Measurements from ENCODE around the gene PLOD3. TPM values are rescaled to one million over a fixed set of nuclear protein-coding genes. Genes with fewer than 3 reads are reported as not detected.

The PLOD3 gene
- total and polyA plus RNA-seq, 9 of the 15 experiments (the other 6 are each of a cell fraction or from before 2014, with no cell fraction given): 2.8 to 101 (median 30.9) TPM

DNA sequence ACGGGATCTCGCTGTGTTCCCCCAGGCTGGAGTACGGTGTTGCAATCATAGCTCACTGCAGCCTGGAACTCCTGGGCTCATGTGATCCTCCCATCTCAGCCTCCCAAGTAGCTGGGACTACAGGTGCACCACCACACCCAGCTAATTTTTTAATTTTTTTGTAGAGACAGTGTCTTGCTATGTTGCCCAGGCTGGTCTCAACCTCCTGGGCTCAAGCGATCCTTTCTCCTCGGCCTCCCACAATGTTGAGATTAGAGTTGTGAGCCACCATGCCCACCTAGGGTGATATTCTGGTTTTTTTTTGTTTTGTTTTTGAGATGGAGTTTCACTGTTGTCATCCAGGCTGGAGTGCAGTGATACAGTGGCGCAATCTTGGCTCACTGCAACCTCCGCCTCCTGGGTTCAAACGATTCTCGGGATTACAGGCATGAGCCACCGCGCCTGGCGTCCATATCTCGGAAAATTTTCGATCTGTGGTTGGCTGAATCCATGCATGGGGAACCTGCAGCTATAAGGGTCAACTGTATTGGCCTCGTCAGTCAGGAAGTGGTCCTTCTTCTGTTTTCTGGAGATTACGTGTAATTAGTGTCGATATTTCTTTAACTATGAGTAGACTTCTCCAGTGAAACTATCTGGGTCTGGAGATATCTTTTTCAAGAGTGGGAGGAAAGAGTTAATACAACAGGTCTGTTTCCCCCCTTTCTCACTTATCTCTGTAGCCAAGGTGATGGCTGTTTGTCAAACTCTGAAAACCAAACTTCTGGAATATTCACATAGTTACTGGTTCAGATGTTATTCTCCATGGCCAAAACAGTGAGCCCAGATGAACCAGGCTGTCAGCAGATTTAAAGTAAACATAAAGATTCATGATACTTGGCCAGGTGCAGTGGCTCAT is 48.5 kb upstream of the PLOD3 start (continued):
- TF ChIP-seq ELK1 (CRISPR knock-in tag; IDR thresholded peaks at IDR 0.05): no peak
- TF ChIP-seq, protein P1, sequence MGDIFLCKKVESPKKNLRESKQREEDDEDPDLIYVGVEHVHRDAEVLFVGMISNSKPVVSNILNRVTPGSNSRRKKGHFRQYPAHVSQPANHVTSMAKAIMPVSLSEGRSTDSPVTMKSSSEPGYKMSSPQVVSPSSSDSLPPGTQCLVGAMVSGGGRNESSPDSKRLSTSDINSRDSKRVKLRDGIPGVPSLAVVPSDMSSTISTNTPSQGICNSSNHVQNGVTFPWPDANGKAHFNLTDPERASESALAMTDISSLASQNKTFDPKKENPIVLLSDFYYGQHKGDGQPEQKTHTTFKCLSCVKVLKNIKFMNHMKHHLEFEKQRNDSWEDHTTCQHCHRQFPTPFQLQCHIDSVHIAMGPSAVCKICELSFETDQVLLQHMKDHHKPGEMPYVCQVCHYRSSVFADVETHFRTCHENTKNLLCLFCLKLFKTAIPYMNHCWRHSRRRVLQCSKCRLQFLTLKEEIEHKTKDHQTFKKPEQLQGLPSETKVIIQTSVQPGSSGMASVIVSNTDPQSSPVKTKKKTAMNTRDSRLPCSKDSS (IDR thresholded peaks at IDR 0.05; ENCODE audit: low read depth, partially characterized antibody): no peak
- 0 out of 2 replicates have a peak, but pooled peaks have one; percentile 20 for TF ChIP-seq ETV1 (tag; conservative IDR thresholded peaks at IDR 0.05; ENCODE audit: low read depth)
- peak; percentile 85 for TF ChIP-seq CEBPB (tag; IDR thresholded peaks at IDR 0.05)
- TF ChIP-seq FOSL1 (tag; conservative IDR thresholded peaks at IDR 0.05): peak; percentile 61
- TF ChIP-seq ZNF551 (CRISPR knock-in tag; IDR thresholded peaks at IDR 0.05): no peak
- TF ChIP-seq CREBBP (IDR thresholded peaks at IDR 0.05; ENCODE audit: low read depth, low read length): no peak
- TF ChIP-seq GATAD2B (IDR thresholded peaks at IDR 0.05; ENCODE audit: borderline replicate concordance): no peak
- TF ChIP-seq NBN (IDR thresholded peaks at IDR 0.05; ENCODE audit: low read depth): no peak
- TF ChIP-seq, protein P2, sequence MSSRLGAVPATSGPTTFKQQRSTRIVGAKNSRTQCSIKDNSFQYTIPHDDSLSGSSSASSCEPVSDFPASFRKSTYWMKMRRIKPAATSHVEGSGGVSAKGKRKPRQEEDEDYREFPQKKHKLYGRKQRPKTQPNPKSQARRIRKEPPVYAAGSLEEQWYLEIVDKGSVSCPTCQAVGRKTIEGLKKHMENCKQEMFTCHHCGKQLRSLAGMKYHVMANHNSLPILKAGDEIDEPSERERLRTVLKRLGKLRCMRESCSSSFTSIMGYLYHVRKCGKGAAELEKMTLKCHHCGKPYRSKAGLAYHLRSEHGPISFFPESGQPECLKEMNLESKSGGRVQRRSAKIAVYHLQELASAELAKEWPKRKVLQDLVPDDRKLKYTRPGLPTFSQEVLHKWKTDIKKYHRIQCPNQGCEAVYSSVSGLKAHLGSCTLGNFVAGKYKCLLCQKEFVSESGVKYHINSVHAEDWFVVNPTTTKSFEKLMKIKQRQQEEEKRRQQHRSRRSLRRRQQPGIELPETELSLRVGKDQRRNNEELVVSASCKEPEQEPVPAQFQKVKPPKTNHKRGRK (tag; IDR thresholded peaks at IDR 0.05): no peak
- TF ChIP-seq ZNF431 (CRISPR knock-in tag; IDR thresholded peaks at IDR 0.05): no peak
- TF ChIP-seq ZNF696 (CRISPR knock-in tag; conservative IDR thresholded peaks at IDR 0.05): no peak
- no peak for TF ChIP-seq MTA1 (IDR thresholded peaks at IDR 0.05; ENCODE audit: borderline replicate concordance)
- no peak for TF ChIP-seq GTF2B (IDR thresholded peaks at IDR 0.05; ENCODE audit: extremely low read depth, insufficient read length)
- TF ChIP-seq IRF1 (CRISPR knock-in tag; IDR thresholded peaks at IDR 0.05; ENCODE audit: borderline replicate concordance): no peak
- no peak for TF ChIP-seq ARID3A (IDR thresholded peaks at IDR 0.05; ENCODE audit: borderline replicate concordance, low read depth, low read length)
- TF ChIP-seq HEY1 (CRISPR knock-in tag; IDR thresholded peaks at IDR 0.05; ENCODE audit: borderline replicate concordance): no peak
- TF ChIP-seq ZNF780A (CRISPR knock-in tag; IDR thresholded peaks at IDR 0.05): no peak
- TF ChIP-seq ZBTB17 (CRISPR knock-in tag; IDR thresholded peaks at IDR 0.05): no peak

Data from K562 (cell line).